GM21723 (cell line): ENCODE data around the gene SIRT3.
A peak's percentile ranks its signal among the peaks of the same experiment; 100 is the strongest.

Source experiments
- ATAC-seq: cut with Tn5 transposase; IDR thresholded peaks from one replicate; pipeline ENCODE4 v1.9.1; 2021; ENCODE audit warnings: mild to moderate bottlenecking, moderate library complexity; ENCODE audit not compliant: unreplicated experiment

Gene SIRT3

GRCh38 chr11:235997-236773 is at the start of gene SIRT3:
Gene SIRT3 (minus strand): TSS chr11:236342. CDS start chr11:236328, 14 bp downstream.
- peak; percentile 78 for ATAC-seq

GRCh38 chr11:285894-286220 is 49.7 kb upstream of the SIRT3 start:
- no peak for ATAC-seq

- ATAC-seq: no peak
These were observed 49.1 kb upstream of the SIRT3 start for GRCh38 chr11:285021-285893.

GRCh38 chr11:284105-285020 is 48.2 kb upstream of the SIRT3 start:
- no peak for ATAC-seq

- ATAC-seq: no peak
These were observed 47.4 kb upstream of the SIRT3 start for GRCh38 chr11:283405-284104.

GRCh38 chr11:282630-283360 is 46.7 kb upstream of the SIRT3 start:
- no peak for ATAC-seq

- no peak for ATAC-seq
These were observed 46.0 kb upstream of the SIRT3 start for GRCh38 chr11:282171-282570.

GRCh38 chr11:281486-282161 is 45.5 kb upstream of the SIRT3 start:
- ATAC-seq: no peak

GRCh38 chr11:280706-281485 is 44.8 kb upstream of the SIRT3 start:
- ATAC-seq: no peak

GRCh38 chr11:279966-280705 is 44.0 kb upstream of the SIRT3 start:
- ATAC-seq: no peak

GRCh38 chr11:279040-279965 is 43.2 kb upstream of the SIRT3 start:
- ATAC-seq: no peak

GRCh38 chr11:278001-278951 is 42.1 kb upstream of the SIRT3 start, which contains the start of gene NLRP6:
Gene NLRP6 (plus strand): TSS chr11:278407. CDS start chr11:278570, 163 bp downstream.
- no peak for ATAC-seq

- no peak for ATAC-seq
These were observed 40.1 kb upstream of the SIRT3 start for GRCh38 chr11:276219-276618.

GRCh38 chr11:272931-273198 is 36.7 kb upstream of the SIRT3 start:
- ATAC-seq: no peak

GRCh38 chr11:272195-272930 is 36.2 kb upstream of the SIRT3 start:
- ATAC-seq: no peak
